ENCODE results near the gene FETUB. TPM values are rescaled to one million over a fixed set of nuclear protein-coding genes. Genes with fewer than 3 reads are reported as not detected.

The FETUB gene
- total and polyA plus RNA-seq, 9 donors: not detected

DNA sequence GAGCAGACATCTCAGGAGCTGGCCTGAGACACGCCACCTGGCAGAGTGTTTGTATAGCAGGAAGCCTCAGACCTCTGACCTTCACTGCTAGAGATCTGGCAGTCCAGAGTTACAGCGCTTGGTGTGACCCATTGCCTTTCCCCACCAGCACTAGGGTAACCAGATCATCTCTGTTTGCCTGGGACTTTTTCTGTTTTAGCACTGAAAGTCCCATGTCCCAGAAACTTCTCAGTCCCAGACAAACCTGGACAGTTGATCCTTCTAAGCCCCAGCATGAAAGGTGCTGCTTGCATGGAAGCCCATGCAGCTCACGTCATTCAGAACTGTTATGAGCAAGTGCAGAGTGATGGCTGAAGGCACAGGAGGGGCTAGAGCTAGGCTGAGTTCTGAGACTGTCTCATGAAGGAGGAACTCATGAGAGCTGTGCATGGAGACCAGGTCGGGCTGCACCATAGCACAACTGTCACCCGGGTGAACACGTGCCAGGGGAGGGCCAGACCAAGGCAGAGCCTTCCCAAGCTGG lies 45.5 kb upstream of the FETUB start:
- Histone ChIP-seq H3K9me3 (no peaks in the 10 kb centered on the region), H3K36me3 (no peaks in the 10 kb centered on the region), H3K4me3 (no peak overlapping the region), H3K4me1 (ENCODE audit: insufficient read depth) (no peaks in the 10 kb centered on the region), H3K27ac (no peak overlapping the region), H3K27me3 (no peaks in the 10 kb centered on the region)
- intact Hi-C loops (cut with DNase I): no loop called here
- 64 to 70% (median 69%) methylated on average over 6 of the region's 6 CpGs for WGBS, 3 donors
- no peak for TF ChIP-seq POLR2A (IDR thresholded peaks at IDR 0.05)
- no peak for DNase-seq

DNA sequence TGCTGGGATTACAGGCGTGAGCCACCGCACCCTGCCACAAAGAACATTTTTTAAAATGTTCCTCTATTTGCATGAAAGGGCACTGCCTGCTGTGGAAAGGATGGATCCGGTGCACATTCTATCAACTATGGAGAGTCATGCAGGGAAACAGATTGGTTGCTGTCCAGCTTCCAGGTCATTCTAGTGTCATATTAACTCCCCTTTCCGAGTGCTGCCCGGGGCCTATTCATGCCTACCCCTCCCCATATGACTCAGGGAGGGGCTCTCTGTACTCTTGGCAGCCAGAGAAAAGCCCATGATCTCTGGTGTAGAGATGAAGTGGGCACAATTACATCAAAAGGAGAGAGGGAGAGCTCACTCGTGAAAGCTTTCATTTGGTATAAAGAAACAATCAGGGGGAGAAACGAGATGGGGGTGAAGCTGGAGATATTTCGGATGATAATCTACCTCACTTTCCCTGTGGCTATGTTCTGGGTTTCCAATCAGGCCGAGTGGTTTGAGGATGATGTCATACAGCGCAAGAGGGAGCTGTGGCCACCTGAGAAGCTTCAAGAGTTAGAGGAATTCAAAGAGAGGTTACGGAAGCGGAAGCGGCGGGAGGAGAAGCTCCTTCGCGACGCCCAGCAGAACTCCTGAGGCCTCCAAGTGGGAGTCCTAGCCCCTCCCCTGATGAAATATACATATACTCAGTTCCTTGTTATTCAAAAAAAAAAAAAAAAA lies 43.5 kb upstream of the FETUB start:
- 33 to 48% (median 38%) methylated on average over 17 of the region's 17 CpGs for WGBS, 3 donors
- TF ChIP-seq POLR2A (IDR thresholded peaks at IDR 0.05): no peak
- no peak for TF ChIP-seq EP300 (IDR thresholded peaks at IDR 0.05)
- TF ChIP-seq, protein P1, sequence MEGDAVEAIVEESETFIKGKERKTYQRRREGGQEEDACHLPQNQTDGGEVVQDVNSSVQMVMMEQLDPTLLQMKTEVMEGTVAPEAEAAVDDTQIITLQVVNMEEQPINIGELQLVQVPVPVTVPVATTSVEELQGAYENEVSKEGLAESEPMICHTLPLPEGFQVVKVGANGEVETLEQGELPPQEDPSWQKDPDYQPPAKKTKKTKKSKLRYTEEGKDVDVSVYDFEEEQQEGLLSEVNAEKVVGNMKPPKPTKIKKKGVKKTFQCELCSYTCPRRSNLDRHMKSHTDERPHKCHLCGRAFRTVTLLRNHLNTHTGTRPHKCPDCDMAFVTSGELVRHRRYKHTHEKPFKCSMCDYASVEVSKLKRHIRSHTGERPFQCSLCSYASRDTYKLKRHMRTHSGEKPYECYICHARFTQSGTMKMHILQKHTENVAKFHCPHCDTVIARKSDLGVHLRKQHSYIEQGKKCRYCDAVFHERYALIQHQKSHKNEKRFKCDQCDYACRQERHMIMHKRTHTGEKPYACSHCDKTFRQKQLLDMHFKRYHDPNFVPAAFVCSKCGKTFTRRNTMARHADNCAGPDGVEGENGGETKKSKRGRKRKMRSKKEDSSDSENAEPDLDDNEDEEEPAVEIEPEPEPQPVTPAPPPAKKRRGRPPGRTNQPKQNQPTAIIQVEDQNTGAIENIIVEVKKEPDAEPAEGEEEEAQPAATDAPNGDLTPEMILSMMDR (IDR thresholded peaks at IDR 0.05): no peak
- H3K4me1 ChIP-seq (ENCODE audit: insufficient read depth): no peaks in the 10 kb centered on the region
- no peak for DNase-seq
- H3K27me3 ChIP-seq: no peaks in the 10 kb centered on the region
- H3K36me3 ChIP-seq: no peaks in the 10 kb centered on the region
- intact Hi-C loops (cut with DNase I): no loop called here
- no peak overlapping the region for H3K4me3 ChIP-seq
- no peak overlapping the region for H3K27ac ChIP-seq
- no peaks in the 10 kb centered on the region for H3K9me3 ChIP-seq

DNA sequence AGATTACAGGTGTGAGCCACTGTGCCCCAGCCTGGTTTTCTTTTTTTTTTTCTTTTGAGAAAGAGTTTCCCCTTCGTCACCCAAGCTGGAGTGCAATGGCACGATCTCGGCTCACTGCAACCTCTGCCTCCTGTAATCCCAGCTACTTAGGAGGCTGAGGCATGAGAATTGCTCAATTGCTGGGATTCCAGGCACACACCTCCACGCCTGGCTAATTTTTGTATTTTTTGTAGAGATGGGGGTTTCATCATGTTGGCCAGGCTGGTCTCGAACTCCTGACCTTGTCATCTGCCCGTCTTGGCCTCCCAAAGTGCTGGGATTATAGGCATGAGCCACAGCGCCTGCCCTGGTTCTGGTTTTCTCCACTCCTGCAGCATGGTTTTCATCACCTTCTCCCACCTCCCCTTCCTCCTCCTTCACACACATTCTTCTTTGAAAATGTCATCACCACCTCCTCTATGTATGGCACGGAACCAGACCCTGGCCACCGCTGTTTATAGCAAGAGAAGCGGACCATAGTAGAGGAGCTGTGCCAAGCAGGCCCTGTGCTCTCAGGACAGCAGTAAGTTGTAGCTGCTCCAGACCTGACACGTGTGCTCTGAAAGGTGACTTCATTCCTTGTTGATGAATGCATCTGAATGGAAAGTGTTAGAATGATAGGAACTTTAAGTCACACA lies 42.0 kb upstream of the FETUB start:
- intact Hi-C loops (cut with DNase I): no loop called here
- TF ChIP-seq POLR2A (IDR thresholded peaks at IDR 0.05): no peak
- TF ChIP-seq, protein P1 (IDR thresholded peaks at IDR 0.05): no peak
- TF ChIP-seq EP300 (IDR thresholded peaks at IDR 0.05): no peak
- H3K9me3 ChIP-seq: no peaks in the 10 kb centered on the region
- H3K27ac ChIP-seq: no peak overlapping the region
- no peak for DNase-seq
- WGBS, 3 donors: 66 to 78% (median 76%) methylated on average over 11 of the region's 11 CpGs
- no peak overlapping the region for H3K4me3 ChIP-seq
- no peaks in the 10 kb centered on the region for H3K4me1 ChIP-seq (ENCODE audit: insufficient read depth)
- no peaks in the 10 kb centered on the region for H3K27me3 ChIP-seq
- H3K36me3 ChIP-seq: no peaks in the 10 kb centered on the region

DNA sequence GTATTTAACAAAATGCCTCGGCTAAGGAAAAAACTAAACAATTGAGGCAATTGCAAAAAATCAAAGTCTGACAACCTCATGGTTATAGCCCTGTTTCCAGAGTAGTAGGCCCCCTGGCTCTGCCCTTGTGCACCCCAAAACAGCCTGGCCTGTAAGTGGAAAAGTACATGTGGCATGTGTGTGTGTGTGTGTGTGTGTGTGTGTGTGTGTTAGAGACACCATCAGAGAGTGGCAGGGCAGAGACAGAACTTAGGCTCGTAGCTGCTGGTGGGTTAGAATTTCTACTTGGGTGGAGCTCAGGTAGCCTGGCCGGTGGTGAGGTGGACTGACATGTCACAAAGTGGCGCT lies 41.4 kb upstream of the FETUB start:
- Histone ChIP-seq H3K4me1 (ENCODE audit: insufficient read depth) (no peaks in the 10 kb centered on the region), H3K27me3 (no peaks in the 10 kb centered on the region), H3K9me3 (no peaks in the 10 kb centered on the region), H3K27ac (no peak overlapping the region), H3K36me3 (no peaks in the 10 kb centered on the region), H3K4me3 (no peak overlapping the region)
- intact Hi-C loops (cut with DNase I): no loop called here
- TF ChIP-seq EP300 (IDR thresholded peaks at IDR 0.05) (no peak), POLR2A (IDR thresholded peaks at IDR 0.05) (no peak)
- TF ChIP-seq, protein P1 (IDR thresholded peaks at IDR 0.05): no peak
- DNase-seq: no peak
- WGBS, 3 donors: 84 to 90% (median 86%) methylated on average over 4 of the region's 4 CpGs

Measured in ovary (tissue), 9 donors.